Loucy (cell line): ENCODE results near the gene SLC38A10.
A peak's percentile ranks its signal among the peaks of the same experiment; 100 is the strongest.
"Not testable (repeated sequence)": the region's sequence is repeated elsewhere in the genome, so short reads cannot be mapped to it uniquely, and the experiment has no call there.

Experiments
- H2AFZ ChIP-seq: fragments of 200-600 bp; sonication (generic); 2 replicates; pipeline ENCODE4 v1.6.0; 2016; ENCODE audit warnings: antibody characterized with exemption, mild to moderate bottlenecking, low read length, moderate library complexity
- H3F3A ChIP-seq: fragments of 200-600 bp; 2 replicates; pipeline ENCODE4 v1.6.0; 2016; ENCODE audit warnings: antibody characterized with exemption, low read depth, mild to moderate bottlenecking
- H3K27me3 ChIP-seq: fragments of 200-600 bp; sonication (generic); 2 replicates; pipeline ENCODE4 v1.6.1; 2014; ENCODE audit warnings: low read length, mild to moderate bottlenecking; ENCODE audit not compliant: insufficient read depth, poor library complexity, severe bottlenecking
- H3K36me3 ChIP-seq: fragments of 200-600 bp; sonication (generic); 2 replicates; pipeline ENCODE4 v1.6.1; 2016; ENCODE audit warnings: low read length; ENCODE audit not compliant: insufficient read depth
- H3K4me1 ChIP-seq: fragments of 200-600 bp; sonication (generic); 2 replicates; pipeline ENCODE4 v1.5.1; 2014; ENCODE audit warnings: low read length, mild to moderate bottlenecking; ENCODE audit not compliant: insufficient read depth, poor library complexity, severe bottlenecking
- H3K4me2 ChIP-seq: fragments of 200-600 bp; sonication (generic); 2 replicates; pipeline ENCODE4 v1.6.0; 2014; ENCODE audit warnings: antibody characterized with exemption, low read length, low read depth, mild to moderate bottlenecking; ENCODE audit not compliant: poor library complexity, severe bottlenecking
- H3K4me3 ChIP-seq: fragments of 200-600 bp; sonication (generic); 2 replicates; pipeline ENCODE4 v1.5.1; 2014; ENCODE audit warnings: low read length, mild to moderate bottlenecking, mixed read lengths; ENCODE audit not compliant: poor library complexity, severe bottlenecking
- H3K79me2 ChIP-seq: fragments of 200-600 bp; sonication (generic); 2 replicates; pipeline ENCODE4 v1.6.1; 2014; ENCODE audit warnings: low read length; ENCODE audit not compliant: insufficient read depth
- H3K9ac ChIP-seq: fragments of 200-600 bp; sonication (generic); 2 replicates; pipeline ENCODE4 v1.6.0; 2014; ENCODE audit warnings: mild to moderate bottlenecking, low read depth, low read length, moderate library complexity; ENCODE audit not compliant: poor library complexity, severe bottlenecking
- H3K9me2 ChIP-seq: fragments of 200-600 bp; sonication (generic); replicated peaks from 2 replicates; pipeline ENCODE4 v1.6.1; 2016; ENCODE audit warnings: low read depth, low read length, mixed read lengths
- H3K9me3 ChIP-seq: fragments of 200-600 bp; sonication (generic); 2 replicates; pipeline ENCODE4 v1.6.1; 2014; ENCODE audit warnings: mild to moderate bottlenecking, antibody characterized with exemption, low read length, low read depth; ENCODE audit not compliant: insufficient read depth
- H4K20me1 ChIP-seq: fragments of 200-600 bp; sonication (generic); 2 replicates; pipeline ENCODE4 v1.6.0; 2014; ENCODE audit warnings: antibody characterized with exemption, low read length, mild to moderate bottlenecking; ENCODE audit not compliant: insufficient read depth, poor library complexity, severe bottlenecking
- EZH2phosphoT487 ChIP-seq: fragments of 200-600 bp; IDR thresholded peaks from 2 replicates; pipeline ENCODE4 v1.6.1; 2018; ENCODE audit warnings: antibody characterized with exemption, mild to moderate bottlenecking, moderate library complexity, borderline replicate concordance
- TF ChIP-seq, protein P1 (sequence below): fragments of 200-600 bp; sonication (generic); conservative IDR thresholded peaks from 2 replicates; pipeline ENCODE4 v1.5.1; 2014; ENCODE audit warnings: mild to moderate bottlenecking, antibody characterized with exemption, low read length

Gene SLC38A10

DNA sequence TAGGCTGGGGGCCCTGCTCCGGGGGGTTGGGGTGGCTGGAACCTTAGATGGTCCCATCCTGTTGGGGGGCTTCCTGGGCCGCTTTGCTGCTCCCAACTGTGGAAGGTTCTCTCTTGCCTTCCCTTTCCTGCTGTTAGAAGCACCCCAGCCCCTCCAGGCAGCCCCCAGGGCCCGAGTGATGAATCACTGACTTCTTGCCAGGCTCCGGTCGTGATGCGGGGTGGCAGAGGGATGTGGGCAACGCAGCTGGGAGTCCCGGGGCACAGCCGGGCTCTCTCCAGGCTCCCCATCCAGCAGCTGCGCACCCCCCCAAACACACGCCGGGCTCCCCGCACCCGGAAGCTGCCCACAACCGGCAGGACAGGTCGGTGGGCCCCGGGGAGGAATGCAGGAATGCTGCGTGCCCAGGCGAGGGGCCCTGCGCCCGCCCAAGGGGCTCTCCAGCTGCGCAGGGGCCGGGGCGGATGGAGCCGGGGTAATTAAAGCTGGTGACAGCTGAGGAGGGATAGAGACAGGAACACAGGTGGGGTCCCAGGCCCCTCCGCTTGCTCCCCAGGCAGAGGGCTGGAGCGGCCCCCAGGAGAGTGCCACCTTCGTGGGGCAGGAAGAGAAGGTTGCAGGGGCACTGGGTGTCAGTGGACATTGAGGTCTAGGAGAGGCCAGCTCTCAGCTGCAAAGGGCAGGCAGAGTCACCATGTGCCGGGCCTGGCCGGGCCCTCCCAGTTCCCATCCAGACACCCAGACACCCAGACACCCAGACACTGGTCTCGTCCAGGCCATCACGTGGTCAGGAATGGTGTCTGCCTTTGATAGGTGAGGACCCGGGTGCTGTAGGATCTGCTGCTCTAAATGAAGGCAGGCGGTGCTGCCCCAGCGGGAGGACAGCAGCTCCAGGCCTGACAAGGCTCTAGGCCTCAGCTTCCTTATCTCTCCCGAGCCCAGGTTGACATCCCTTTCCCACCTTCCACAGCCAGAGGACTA lies 15.0 kb upstream of the SLC38A10 start:
- TF ChIP-seq, protein P1, sequence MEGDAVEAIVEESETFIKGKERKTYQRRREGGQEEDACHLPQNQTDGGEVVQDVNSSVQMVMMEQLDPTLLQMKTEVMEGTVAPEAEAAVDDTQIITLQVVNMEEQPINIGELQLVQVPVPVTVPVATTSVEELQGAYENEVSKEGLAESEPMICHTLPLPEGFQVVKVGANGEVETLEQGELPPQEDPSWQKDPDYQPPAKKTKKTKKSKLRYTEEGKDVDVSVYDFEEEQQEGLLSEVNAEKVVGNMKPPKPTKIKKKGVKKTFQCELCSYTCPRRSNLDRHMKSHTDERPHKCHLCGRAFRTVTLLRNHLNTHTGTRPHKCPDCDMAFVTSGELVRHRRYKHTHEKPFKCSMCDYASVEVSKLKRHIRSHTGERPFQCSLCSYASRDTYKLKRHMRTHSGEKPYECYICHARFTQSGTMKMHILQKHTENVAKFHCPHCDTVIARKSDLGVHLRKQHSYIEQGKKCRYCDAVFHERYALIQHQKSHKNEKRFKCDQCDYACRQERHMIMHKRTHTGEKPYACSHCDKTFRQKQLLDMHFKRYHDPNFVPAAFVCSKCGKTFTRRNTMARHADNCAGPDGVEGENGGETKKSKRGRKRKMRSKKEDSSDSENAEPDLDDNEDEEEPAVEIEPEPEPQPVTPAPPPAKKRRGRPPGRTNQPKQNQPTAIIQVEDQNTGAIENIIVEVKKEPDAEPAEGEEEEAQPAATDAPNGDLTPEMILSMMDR: no peak
- no peak for TF ChIP-seq EZH2phosphoT487
- H4K20me1 ChIP-seq: no peaks in the 10 kb centered on the region
- no peaks in the 10 kb centered on the region for H3K27me3 ChIP-seq
- no peak overlapping the region for H3K9ac ChIP-seq
- H3K4me1 ChIP-seq: peaks cover 18% of the 10 kb centered on the region
- no peaks in the 10 kb centered on the region for H3F3A ChIP-seq
- H2AFZ ChIP-seq: no peak overlapping the region
- no peaks in the 10 kb centered on the region for H3K36me3 ChIP-seq
- H3K79me2 ChIP-seq: no peaks in the 10 kb centered on the region
- no peaks in the 10 kb centered on the region for H3K9me3 ChIP-seq
- no peak overlapping the region for H3K4me3 ChIP-seq
- H3K4me2 ChIP-seq: no peak overlapping the region
- H3K9me2 ChIP-seq: no peaks in the 10 kb centered on the region

DNA sequence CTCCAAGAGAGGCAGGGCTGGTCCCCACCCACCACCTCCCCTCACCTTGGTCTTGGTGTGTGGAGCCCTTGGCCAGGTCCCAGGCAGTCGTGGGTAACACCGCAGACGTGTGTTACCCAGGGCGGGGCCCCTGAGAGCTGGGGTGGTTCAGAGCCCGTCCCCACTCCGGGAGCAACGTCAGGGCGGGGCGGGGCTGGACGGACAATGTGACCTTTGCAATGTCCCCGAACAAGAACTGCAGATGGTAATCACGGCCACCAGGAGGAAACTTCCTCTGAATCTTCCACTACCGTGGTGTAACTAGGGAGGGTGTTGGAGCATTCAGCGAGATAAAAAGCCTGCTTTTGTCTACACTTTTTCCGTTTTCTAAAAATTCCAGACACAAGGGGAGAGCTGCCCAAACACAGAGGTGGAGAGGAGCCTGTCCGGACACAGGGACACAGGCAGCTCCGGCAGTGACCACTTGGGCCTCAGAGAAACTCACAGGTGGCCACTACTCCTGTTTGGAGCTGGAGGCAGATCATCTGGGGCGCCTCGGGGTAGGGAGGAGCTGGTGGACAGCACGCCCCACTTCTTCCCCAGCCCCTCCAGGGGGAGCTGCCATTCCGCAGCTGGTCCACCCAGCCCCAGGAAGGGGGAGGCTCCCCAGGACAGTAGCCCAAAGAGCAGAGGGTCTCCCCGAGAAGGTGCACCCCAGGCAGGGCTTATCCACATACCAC lies 14.2 kb upstream of the SLC38A10 start:
- H3K4me3 ChIP-seq: peak overlapping the region; percentile 38
- no peaks in the 10 kb centered on the region for H4K20me1 ChIP-seq
- H3K9me3 ChIP-seq: no peaks in the 10 kb centered on the region
- TF ChIP-seq, protein P1: peak; percentile 53
- no peak for TF ChIP-seq EZH2phosphoT487
- H3F3A ChIP-seq: no peaks in the 10 kb centered on the region
- H3K9ac ChIP-seq: peak overlapping the region; percentile 43
- H2AFZ ChIP-seq: peak overlapping the region; percentile 58; the same call in 1 of the 2 replicates
- no peaks in the 10 kb centered on the region for H3K9me2 ChIP-seq
- H3K4me1 ChIP-seq: peaks cover 17% of the 10 kb centered on the region
- no peaks in the 10 kb centered on the region for H3K27me3 ChIP-seq
- H3K4me2 ChIP-seq: peak overlapping the region; percentile 64
- H3K79me2 ChIP-seq: no peaks in the 10 kb centered on the region
- H3K36me3 ChIP-seq: no peaks in the 10 kb centered on the region

DNA sequence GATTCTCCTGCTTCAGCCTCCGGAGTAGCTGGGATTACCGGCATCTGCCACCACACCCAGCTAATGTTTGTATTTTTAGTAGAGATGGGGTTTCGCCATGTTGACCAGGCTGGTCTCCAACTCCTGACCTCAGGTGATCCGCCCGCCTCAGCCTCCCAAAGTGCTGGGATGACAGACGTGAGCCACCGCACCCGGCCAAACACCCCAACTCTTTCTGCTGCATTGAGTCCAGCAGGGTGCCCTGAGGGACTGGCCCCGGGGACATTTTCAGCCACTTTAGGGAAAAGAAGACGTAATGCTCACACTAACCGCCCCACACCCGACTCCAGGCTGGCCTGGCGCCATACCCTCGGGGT lies 13.7 kb upstream of the SLC38A10 start:
- not testable (repeated sequence) for H3K9me2 ChIP-seq, H3K79me2 ChIP-seq, H3K36me3 ChIP-seq, H3K9ac ChIP-seq, H4K20me1 ChIP-seq, H3K27me3 ChIP-seq, H3K9me3 ChIP-seq, H3F3A ChIP-seq
- peak overlapping the region; percentile 38 for H3K4me3 ChIP-seq
- H2AFZ ChIP-seq: peak overlapping the region; percentile 58; the same call in 1 of the 2 replicates
- H3K4me2 ChIP-seq: peak overlapping the region; percentile 64
- peaks cover 12% of the 10 kb centered on the region for H3K4me1 ChIP-seq
